NCI-H2196 treated with DMSO at 0.1 percent for 48 hours (cell line): ENCODE measurements around the gene C10orf71.

Source experiments
- DNase-seq: peaks from one replicate; lab custom pipeline; 2025; ENCODE audit not compliant: unreplicated experiment; lab: John Stamatoyannopoulos, UW

C10orf71 gene

DNA sequence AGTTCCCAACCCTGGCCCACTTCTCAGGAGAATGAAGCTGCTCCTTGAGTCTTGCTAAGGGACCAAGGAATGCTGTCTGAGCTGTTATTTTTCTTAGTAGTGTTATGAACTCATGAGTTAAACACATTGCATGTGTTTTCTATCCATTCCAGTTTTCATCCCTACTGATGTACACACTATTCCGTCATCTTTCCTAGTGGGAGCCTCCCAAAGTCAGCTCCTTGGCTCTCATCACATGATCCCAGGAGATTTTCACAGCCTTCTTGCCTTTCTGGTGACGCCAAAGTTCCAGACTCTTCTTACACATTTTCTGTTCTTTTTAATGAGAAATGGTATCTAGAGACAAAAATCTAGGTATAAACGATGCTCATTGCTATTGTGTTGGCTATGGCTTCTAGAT lies 8.4 kb upstream of the C10orf71 start:
- DNase-seq = no peak

DNA sequence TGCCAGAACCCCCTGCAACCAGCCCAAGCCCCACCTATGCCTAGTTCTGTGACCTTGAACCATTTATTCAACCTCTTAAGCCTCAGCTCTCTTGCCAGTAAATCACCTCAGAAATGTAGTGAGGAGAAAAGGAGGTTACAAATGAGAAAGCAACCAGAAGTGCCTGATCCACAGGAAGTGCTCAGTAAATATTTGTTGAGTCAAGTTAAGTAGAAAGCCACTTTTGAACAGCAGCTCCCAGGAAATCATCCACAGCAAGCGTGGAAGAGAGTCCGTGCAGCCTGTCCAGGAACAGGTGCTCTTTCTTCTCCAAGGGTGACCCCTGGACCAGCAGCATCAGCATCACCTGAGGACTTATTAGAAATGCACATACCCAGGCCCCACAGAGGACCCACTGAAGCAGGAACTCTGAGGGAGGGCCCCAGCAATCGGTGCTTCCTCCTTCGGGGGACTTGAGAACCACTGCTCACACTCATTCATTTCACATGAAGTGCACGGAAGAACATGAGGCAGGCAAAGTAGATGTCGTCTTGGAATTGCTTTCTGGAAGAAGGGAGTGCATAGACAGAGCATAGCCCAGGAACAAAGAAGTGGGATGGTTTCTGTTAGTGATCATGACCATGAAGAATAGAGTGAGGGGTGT lies 6.3 kb upstream of the C10orf71 start:
- DNase-seq = no peak

DNA sequence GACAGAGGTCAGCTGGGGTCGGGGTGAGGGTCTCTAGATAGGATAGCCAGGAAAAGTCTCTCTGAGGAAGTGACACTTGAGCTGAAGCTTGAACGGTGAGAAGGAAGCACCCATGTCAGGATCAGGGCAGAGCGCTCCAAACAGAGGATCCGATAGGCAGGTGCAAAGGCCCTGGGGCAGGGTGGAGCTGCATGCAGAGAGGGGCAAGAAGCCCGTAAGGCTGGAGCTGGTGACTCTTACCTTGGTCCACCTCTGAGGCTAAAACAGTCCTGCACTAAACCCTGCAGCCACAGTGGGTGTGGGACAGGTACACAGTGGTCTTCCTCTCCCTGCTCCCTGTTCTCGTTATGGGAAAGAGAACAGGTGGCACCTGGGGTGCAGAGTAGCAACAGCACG lies 5.8 kb upstream of the C10orf71 start:
- no peak for DNase-seq

DNA sequence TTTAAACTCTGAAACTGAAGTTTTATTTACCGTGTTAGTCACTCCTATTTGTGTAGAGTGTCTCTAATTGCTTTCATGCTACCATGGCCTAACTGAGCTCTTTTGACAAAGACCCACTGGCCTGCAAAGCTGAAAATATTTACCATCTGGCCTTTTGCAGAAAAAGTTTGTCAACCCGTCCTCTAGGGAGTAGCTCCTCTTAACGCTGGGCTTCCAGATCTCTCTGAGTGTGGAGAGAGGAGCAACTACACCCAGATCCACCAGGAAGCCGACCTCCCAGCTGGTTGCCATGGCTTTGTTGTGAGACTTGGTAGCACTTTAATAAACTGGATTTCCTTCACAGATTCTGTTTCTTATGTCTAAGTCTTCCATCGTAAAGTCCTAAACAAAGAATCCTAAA lies 4.2 kb upstream of the C10orf71 start:
- no peak for DNase-seq

DNA sequence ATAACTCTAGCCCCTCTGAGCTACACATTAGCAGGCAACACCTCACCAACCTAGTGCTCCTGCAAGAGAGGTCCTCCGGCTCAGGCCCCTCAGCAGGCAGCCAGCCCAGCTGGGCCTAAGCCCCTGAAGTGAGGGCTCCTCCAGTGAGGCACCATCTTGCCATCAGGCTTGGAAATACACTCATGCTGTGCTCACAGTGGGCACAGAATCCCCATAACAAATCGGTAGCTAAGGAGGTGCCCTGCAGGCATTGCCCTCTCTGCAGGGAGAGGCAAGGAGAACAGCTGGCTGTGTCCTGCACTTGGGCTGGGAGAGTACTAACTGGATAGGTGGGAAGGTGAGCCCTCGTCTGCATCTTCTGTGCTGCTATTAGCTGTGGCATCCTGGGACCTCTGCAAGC lies 3.7 kb upstream of the C10orf71 start:
- DNase-seq = no peak

DNA sequence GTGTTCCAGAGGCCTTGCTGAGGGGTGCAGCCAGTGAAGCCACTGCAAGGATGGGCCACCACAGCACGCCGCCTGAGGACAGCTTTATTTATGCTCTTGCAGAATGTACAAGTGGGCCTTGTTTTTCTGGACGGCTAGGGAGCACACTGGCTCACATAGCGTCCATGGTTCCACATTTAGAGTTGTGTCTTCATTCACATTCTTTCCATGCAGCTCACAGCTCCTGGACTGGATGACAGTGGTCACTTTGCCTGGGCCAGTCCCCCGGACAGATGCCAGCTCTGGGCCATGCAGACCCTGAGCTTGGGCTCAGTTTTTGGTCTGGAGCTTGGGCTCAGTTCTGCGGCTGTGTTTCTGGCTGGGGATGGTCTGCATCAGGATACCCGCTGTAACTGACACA lies 2.6 kb upstream of the C10orf71 start:
- DNase-seq = no peak

DNA sequence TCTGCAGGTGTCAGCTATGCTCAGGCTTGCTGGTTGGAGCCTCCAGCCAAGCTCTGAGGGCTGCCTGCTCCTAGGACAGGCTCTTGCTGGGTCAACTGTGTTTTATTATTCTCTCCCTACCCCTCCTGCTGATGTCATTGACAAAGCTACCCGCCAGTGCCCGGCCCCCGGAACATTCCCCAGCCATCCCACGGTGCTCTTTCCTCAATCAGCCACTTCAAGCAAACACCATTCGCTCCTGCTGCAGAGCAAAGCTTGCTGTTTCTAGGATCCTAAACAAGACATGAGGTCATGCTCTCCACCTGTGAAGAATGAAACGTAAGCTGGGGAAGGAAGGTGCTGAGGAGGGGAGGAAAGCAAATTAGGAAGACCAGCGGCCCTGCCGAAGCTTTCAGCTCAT lies 2.1 kb upstream of the C10orf71 start:
- no peak for DNase-seq

DNA sequence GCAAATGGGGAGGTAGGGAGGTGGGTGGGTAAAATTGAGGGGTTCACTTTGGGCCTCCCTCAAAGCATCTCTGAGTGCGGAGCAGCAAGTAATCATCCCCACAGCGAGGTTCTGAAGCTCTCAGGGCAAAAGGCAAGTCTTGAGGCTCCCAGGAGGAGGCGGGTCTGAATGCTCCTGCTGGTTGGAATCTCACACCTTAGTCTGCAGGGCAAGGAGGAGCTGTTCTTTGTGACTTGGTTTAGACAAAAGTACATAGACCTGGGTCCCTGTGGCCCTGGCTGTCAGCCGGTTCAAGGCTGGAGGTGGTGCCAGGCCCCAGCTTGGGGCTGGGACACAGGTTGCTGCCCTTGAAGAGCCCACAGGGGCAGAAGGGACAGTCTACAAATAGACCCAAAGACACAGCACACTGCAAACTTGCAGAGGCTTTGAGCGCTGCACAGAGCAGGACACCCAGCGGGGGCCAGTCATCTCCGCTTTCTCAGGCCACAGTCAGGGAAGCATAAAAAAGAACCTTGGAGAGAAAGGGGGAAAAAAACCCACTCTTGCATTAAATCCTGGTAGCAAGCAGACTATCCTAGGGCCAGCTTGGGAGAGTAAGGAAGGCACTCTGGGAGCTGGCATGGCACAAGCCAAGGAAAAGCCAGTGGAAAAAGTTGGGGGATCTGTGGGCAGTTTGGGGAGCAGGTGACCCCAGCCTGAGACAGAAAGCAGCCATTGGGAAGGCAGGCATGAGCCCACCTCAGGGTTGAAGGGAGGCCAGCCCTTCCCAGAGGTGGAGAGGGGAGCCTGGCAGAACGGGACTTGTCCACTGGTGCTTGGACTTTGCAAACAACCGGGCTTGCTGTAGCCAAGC lies 926 bp upstream of the C10orf71 start:
- DNase-seq = no peak

DNA sequence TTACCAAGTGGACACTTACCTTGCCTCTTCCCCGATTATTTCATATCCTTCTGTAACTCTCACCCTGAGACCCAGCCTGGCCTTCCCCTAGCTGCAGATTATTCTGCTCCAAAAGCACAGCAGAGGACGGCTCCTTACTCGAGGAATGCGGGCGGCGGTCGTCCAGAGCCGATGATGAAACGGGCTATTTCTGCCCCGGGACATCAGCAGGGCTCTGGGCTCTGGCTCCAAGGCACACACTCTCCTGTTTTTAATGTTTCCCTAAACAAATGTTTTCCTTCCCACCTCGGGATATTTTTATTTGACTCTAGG lies 343 bp upstream of the C10orf71 start:
- no peak for DNase-seq

DNA sequence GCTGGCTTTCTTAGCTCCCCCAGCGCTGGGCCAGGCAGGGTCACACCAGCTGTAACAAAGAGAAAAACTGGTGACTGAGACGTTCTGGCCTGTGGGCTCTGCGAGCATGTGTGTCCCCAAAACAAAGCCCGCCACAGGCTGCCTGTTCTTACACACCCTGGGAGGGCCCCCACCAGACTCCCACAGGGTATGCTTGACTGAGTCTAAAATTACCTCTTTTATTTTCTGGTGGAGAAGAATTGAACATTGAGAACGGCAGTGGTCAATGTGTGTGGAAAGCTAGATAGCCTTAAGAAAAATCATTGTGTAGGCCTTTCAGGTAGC lies 808 bp downstream of the C10orf71 start:
- DNase-seq = no peak

DNA sequence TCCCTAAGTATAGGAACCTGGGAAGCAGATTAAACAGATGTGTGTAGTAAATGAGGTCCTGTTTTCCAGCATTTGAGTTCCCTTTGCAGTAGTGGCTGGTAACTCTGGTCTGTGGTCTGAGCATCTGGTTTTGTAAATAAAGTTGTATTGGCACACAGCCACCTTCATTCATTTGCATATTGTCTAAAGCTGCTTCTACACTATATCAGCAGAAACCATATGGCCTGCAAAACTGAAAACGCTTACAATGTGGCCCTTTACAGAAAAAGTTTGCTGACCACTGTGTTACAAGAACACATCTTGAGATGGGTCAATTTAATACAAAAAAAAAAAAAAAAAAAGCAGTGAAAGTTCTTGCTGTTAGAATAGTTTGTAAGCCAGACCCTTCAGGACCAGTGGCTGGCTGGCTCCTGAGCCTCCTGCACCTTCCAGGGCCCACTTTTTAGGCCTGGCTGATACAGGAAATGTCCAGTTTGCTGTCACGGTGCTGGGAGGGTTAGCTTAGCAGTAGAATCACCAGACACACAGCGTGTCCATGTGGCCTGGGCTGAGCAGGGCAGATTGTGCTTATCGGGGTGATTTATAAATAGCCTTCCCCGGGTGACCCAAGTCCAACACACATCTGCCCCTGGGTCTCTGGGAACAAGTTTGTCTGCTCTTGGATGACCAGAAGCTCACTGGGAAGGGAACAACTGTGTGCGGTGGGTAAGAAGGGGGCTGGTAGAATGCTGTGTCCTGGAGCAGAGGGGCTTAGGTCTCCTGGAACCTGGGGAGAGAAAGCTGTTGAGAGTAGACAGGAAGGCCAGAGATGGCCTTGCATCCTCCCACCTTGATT lies 1.4 kb downstream of the C10orf71 start:
- no peak for DNase-seq

DNA sequence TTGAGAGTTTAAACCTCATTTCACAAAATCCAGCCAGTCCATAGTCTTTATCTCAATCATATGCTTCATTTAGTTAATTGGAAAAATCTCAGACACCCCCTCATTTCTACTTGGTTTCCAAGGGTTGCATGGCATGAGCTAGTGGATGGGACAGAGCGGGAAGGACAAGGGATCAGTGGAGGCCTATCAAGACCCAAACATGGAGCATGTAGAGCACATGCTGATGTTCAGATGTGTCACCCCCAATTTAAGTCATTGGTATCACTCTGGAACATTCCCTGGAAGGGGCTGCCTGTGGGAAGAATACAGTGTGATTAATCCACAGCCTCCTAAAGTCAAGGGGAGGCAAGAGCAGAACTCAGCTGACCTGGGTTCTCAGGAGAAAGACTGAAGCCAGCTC lies 2.3 kb downstream of the C10orf71 start:
- no peak for DNase-seq

DNA sequence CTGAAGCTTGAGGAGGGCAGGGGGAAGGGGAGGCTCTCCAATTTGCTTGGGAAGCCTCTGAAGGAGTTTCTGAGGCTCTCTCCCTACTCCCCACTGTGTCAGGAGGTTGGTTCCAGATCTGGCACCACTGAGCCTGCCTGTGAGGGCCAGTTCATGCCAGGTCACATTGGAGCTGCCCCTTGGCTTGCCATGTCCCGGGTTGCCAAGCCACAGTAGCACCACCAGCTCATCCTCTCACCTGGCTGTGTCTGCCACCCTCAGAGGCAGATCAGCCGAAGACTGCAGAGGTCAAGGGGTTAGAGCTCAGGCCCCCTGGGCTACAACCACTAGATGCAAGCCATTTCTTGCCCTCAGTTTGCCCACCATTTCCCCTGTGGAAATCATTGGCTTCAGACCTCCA lies 3.1 kb downstream of the C10orf71 start:
- DNase-seq = no peak

DNA sequence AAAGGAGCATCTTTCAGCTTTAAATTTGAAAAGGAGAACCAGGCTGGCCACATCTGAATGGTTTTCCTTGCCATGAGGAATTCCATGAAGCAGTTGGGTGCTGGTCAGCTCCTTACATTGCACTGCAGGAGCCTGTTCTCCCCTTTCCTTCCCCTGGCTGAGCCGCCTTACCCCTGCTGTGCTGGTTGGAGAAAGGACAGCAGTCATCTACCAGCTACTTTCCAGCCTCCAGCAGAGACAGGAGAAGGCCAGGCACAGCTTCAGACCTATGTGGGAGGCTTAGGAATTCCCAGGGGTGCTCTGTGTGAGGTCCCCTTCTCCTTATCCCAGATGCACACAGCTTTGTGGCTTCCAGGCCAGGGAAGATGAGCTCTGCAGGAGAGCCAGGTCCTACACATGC lies 4.7 kb downstream of the C10orf71 start:
- DNase-seq = no peak

DNA sequence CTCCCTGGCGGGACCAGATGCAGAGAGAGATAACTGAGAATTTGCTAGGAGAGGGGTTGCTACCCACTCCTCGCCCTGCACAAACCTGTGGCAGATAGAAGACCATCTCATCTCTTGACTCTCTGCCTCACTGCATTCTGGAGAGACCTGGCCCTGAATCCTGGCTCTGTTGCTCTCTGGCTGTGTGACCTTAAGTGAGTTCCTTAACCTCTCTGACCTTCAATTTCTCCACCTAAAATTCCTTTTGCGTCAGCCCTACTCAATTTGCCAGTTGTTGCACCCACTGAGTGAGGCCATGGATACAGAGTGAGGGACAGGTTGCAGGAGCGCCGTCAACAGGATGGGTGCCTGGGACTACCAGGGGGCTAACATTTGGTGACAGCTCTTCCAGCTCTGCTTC lies 5.2 kb downstream of the C10orf71 start:
- no peak for DNase-seq

DNA sequence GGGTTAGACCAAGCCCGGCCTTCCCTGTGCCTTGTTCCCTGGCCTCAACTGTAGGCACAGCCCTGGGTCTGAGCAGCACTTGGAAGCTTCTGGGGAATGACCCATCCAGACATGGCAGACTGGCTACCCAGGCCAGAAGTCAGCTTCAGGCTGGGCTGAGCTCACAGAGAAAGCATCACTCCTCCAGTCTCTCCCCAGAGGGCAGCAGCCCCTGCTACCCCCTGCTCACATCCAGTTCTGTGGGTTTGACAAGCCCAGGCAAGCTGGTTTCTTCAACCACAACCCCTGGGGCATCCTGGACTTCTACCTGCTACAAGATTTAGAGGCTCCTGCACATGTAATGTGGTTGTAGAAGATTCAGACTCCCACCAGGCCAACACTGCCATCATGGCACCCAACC lies 9.0 kb downstream of the C10orf71 start:
- DNase-seq = no peak

DNA sequence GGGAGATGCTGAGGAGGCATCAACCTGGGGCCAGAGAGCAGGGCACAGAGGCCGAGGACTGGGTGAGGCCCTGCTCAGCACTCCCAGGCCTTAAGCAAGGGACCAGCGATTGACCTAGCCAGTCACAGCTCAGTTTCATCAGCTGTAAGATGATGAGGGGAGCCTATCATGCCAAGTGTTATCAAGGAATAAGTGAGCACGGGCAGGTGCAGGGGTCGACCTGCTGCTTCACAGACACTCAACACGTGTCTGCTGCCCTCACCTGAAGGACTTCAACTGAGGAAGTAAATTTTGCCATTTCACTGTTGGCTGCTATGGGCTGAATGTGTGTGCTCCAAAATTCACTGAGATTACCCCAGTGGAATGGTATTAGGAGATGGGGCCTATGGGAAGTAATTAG lies 9.9 kb downstream of the C10orf71 start:
- no peak for DNase-seq

DNA sequence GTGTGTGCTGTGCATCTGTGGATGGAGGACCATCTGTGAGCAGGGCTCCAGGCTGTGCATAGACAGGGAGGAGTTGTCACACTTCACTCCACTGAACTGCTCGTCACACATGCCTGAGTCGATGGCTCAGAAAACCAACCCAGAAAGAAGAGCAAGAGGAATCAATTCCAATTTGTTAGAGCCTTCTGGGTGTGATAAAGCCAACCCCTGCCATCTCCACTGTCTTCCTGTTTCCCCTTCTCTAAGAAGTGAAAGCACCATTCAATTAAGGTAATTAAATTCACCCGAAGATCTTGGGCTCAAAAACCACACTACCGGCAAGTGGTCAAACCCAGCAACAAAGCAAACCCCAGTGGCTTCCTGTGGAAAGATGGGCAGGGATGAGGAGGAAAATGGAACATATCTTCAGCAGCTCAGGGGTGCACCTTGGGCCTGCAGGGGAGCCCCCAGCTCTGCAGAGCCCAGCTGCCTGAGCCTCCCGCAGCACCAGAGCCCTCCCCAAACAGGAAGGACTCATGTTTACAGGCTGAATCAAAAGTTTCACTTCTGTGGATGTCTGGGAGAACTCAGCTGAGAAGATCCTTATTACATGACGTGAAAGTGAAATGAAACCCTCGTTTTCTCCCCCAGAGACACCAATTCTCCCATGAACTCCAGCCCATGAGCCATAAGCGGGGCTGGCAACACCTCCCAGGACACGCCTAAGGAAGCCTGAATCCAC lies 10.9 kb downstream of the C10orf71 start:
- no peak for DNase-seq

DNA sequence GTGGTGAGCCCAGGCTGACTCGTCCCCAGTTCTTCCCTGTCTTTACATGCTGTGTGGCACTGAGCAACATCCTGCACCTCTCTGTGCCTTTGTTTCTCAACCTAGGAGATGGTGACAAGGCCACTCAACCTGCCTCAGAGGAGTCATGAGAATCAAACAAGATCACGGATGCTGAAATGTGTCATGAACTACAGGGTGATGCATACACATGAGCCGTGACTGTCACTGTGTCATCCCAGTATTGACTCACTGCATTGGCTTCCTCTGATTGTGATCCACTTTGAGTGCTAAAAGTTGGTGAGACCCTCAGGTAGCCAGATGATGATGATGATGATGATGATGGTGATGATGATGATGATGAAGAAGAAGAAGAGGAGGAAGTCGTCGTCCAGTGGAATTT lies 11.5 kb downstream of the C10orf71 start:
- no peak for DNase-seq

DNA sequence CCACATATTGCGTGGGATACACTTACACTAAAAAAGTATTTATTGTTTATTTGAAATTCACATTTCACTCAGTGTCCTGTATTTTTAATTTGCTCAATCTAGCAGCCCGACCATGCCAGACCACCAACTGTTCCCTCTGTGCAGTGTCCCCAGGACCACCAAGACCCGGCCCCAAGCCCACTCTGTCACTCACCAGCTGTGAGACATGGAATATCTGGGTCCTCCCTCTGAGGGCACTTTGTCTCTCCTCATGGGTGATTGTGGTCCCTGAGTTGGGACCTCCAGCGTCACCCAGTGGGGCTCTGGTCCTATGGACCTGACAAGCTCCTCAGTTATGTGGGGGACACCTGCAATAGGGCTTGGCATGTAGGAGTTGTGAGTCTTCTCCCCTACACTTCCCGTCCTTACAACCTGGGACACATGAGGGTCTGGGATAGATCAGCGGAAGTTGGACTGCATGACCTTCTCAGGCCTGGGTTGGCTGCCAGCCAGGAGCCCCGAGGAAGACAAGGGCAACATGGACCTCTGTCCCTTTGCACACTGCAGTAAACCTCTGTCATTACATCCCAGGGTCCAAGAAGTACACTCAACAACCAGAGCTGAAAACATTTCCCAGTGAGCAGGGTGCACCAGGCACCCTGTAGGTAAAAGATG lies 12.1 kb downstream of the C10orf71 start:
- no peak for DNase-seq

DNA sequence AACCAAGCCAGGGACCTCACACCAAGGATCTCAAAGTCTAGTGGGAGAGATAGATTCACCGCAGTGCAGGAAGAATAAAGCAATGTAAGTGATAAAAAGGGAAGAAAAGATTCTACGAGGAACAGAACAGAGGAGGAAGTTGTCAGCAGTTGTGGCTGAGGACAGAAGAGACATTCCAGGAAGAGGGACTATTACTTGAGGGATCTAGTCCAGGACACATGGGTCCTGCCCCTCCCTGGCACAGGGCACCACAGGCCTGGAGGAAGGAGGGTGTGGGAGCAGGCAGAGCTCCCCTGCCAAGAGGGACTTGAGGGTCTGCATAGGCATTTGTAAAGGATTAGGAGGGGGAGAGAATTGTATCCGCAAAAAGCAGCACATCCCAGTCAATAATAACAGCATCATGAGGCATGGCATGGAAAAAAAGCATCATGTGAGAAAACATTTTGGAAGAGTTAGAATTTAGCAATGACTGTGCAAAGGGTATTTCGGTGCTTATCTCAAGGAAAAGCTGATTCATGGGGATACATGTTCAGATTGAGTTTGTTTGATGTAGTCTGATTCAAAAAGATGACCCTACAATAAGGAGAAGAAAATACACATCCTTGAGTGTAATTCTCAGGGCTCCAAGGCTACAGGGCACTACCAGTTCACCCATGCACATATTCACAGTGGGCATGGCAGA lies 12.7 kb downstream of the C10orf71 start:
- DNase-seq = no peak
